Testis (tissue), 2 donors: ENCODE results near the gene DSTN.

ENCODE experiments used
- POLR2A ChIP-seq: fragments of 450-650 bp; IDR thresholded peaks from one replicate; pipeline ENCODE4 v1.6.1; 2017; ENCODE audit warnings: antibody characterized with exemption, mild to moderate bottlenecking, moderate library complexity
- TF ChIP-seq, protein P1 (sequence below), 3 experiments: fragments of 450-650 bp in 2 of 3; fragments of 200-600 bp in 1 of 3; sonication (generic) in 1 of 3; IDR thresholded peaks; one replicate each; pipeline ENCODE4 v1.5.1; 2016 to 2019; ENCODE audit warnings: antibody characterized with exemption in 3 of 3, mild to moderate bottlenecking in 2 of 3, moderate library complexity in 1 of 3

GRCh38 chr20:17624551-17625245 is 54.8 kb downstream of the DSTN start:
- TF ChIP-seq, protein P1, sequence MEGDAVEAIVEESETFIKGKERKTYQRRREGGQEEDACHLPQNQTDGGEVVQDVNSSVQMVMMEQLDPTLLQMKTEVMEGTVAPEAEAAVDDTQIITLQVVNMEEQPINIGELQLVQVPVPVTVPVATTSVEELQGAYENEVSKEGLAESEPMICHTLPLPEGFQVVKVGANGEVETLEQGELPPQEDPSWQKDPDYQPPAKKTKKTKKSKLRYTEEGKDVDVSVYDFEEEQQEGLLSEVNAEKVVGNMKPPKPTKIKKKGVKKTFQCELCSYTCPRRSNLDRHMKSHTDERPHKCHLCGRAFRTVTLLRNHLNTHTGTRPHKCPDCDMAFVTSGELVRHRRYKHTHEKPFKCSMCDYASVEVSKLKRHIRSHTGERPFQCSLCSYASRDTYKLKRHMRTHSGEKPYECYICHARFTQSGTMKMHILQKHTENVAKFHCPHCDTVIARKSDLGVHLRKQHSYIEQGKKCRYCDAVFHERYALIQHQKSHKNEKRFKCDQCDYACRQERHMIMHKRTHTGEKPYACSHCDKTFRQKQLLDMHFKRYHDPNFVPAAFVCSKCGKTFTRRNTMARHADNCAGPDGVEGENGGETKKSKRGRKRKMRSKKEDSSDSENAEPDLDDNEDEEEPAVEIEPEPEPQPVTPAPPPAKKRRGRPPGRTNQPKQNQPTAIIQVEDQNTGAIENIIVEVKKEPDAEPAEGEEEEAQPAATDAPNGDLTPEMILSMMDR (IDR thresholded peaks at IDR 0.05): no peak
- TF ChIP-seq POLR2A: no peak
